IPS-18a (cell line): Measurements from ENCODE around the gene CNRIP1.

Source experiments
- H3K27ac ChIP-seq: one replicate; pipeline ENCODE4 v1.5.1; 2013; ENCODE audit warnings: low read length
- H3K27me3 ChIP-seq: one replicate; pipeline ENCODE4 v1.6.1; 2013; ENCODE audit warnings: mild to moderate bottlenecking, low read length; ENCODE audit not compliant: control insufficient read depth, insufficient read depth
- H3K36me3 ChIP-seq: one replicate; pipeline ENCODE4 v1.6.1; 2013; ENCODE audit warnings: low read depth, low read length; ENCODE audit not compliant: control insufficient read depth
- H3K4me1 ChIP-seq: one replicate; pipeline ENCODE4 v1.6.1; 2013; ENCODE audit warnings: low read depth, low read length; ENCODE audit not compliant: control insufficient read depth
- H3K4me3 ChIP-seq: one replicate; pipeline ENCODE4 v1.5.1; 2013; ENCODE audit warnings: low read length
- H3K9ac ChIP-seq: one replicate; pipeline ENCODE4 v1.6.1; 2013; ENCODE audit warnings: mild to moderate bottlenecking, low read length, moderate library complexity
- H3K9me3 ChIP-seq: one replicate; pipeline ENCODE4 v1.6.1; 2013; ENCODE audit warnings: low read depth, low read length; ENCODE audit not compliant: control insufficient read depth

Gene CNRIP1

DNA sequence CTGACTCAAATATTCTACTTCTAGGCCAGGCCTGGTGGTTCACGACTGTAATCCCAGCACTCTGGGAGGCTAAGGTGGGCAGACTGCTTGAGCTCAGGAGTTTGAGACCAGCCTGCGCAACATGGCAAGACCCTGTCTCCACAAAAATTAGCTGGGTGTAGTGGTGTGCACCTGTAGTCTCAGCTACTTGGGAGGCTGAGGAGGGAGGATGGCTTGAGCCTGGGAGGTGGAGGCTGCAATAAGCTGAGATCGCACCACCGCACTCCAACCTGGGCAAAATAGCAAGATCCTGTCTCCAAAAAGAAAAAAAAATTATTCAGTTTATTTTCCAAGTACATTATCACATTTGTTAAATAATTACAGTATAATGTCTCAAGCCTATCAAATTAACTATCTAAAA lies 74.7 kb downstream of the CNRIP1 start:
- no peaks in the 10 kb centered on the region for H3K9me3 ChIP-seq
- no peak overlapping the region for H3K4me3 ChIP-seq
- H3K27me3 ChIP-seq, result no peaks in the 10 kb centered on the region
- peaks cover 3% of the 10 kb centered on the region for H3K36me3 ChIP-seq
- no peak overlapping the region for H3K9ac ChIP-seq
- H3K27ac ChIP-seq, result no peak overlapping the region
- peaks cover 11% of the 10 kb centered on the region for H3K4me1 ChIP-seq

DNA sequence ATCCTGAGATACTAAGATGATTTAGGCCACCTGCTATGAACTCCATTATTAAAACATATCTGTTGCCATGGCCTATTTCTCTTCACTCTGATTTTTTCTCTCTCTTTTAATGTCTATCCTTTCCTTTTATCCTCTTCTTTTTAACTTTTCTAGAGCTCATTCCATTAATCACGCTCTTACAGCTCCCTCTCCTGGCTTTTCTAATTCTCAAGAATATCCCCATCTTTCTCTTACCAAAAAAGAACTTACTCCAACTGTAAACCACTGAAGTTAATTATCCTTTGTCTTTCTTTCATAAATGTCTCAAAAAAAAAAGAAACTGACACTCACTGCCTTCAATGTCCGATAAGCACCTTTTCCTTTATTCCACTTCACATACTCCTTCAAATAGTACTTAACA lies 75.3 kb downstream of the CNRIP1 start:
- H3K4me3 ChIP-seq, result no peak overlapping the region
- no peaks in the 10 kb centered on the region for H3K27me3 ChIP-seq
- no peak overlapping the region for H3K9ac ChIP-seq
- H3K27ac ChIP-seq, result no peak overlapping the region
- H3K36me3 ChIP-seq, result no peaks in the 10 kb centered on the region
- H3K9me3 ChIP-seq, result no peaks in the 10 kb centered on the region
- peaks cover 6% of the 10 kb centered on the region for H3K4me1 ChIP-seq
